GM12878 (cell line): ENCODE results near the gene GPT2. TPM values are rescaled to one million over a fixed set of nuclear protein-coding genes. Genes with fewer than 3 reads are reported as not detected.

Source experiments
- ATAC-seq: fragments of 200-7000 bp; cut with Tn5 transposase; 3 replicates; pipeline ENCODE4 v1.9.1; 2020; ENCODE audit warnings: mild to moderate bottlenecking, moderate library complexity
- BruUV-seq: library from RNA; stranded (reverse); fragments of 400-500 nt; replicated peaks from 2 replicates; lab custom pipeline; 2021; lab: Mats Ljungman, UMichigan
- CTCF ChIA-PET: fragments of 300-600 bp; sonication (Branson Sonifier 250); formaldehyde crosslinking; extraction: SDS; loops from one replicate; lab custom pipeline; 2021; ENCODE audit warnings: inconsistent platforms; lab: Yijun Ruan, JAX
- POLR2A ChIA-PET: fragments of 350-600 bp; formaldehyde crosslinking; extraction: SDS; loops from one replicate; lab custom pipeline; 2021; ENCODE audit warnings: inconsistent platforms; lab: Charles Lee
- RAD21 ChIA-PET: fragments of 300-600 bp; sonication (Branson Sonifier 250); formaldehyde crosslinking; loops from one replicate; lab custom pipeline; 2023; ENCODE audit warnings: antibody characterized with exemption; ENCODE audit not compliant: unreplicated experiment; lab: Charles Lee
- SMC1A ChIA-PET: fragments of 300-600 bp; sonication (Branson Sonifier 250); formaldehyde crosslinking; loops from one replicate; lab custom pipeline; 2023; ENCODE audit not compliant: unreplicated experiment, uncharacterized antibody; lab: Charles Lee
- DNase-seq: peaks from one replicate; pipeline ENCODE4 v3.0.0-alpha.2; 2011; ENCODE audit warnings: low read depth, low spot score
- FAIRE-seq: peaks from 3 replicates; lab custom pipeline; 2011; peaks lifted over from hg19 to GRCh38; lab: Jason Lieb, UNC
- H2AFZ ChIP-seq: 2 replicates; pipeline ENCODE4 v1.6.0; 2011; ENCODE audit warnings: low read depth, low read length, control low read depth; ENCODE audit not compliant: control insufficient read depth
- H3K27ac ChIP-seq: 2 replicates; pipeline ENCODE4 v1.5.1; 2011; ENCODE audit warnings: control low read depth; ENCODE audit not compliant: control insufficient read depth, insufficient read depth
- H3K27me3 ChIP-seq, 2 experiments: replicated peaks in 1 of 2; 2 replicates each; pipeline versions ENCODE4 v1.6.0 to v1.6.1; 2011; ENCODE audit warnings: low read length in 1 of 2; ENCODE audit not compliant: control insufficient read depth in 2 of 2, insufficient read depth in 2 of 2
- H3K36me3 ChIP-seq, 2 experiments: 2 replicates each; pipeline ENCODE4 v1.5.1; 2011; ENCODE audit warnings: low read length in 1 of 2; ENCODE audit not compliant: control insufficient read depth in 2 of 2, insufficient read depth in 2 of 2
- H3K4me1 ChIP-seq: 2 replicates; pipeline ENCODE4 v1.6.1; 2011; ENCODE audit warnings: mild to moderate bottlenecking, low read length, moderate library complexity, mixed read lengths; ENCODE audit not compliant: control insufficient read depth, insufficient read depth
- H3K4me2 ChIP-seq: 2 replicates; pipeline ENCODE4 v1.6.0; 2011; ENCODE audit warnings: control low read depth; ENCODE audit not compliant: control insufficient read depth, insufficient read depth
- H3K4me3 ChIP-seq: fragments of 200-600 bp; sonication (generic); 2 replicates; pipeline ENCODE4 v1.5.1; 2016
- H3K79me2 ChIP-seq: 2 replicates; pipeline ENCODE4 v1.6.0; 2011; ENCODE audit warnings: low read length; ENCODE audit not compliant: control insufficient read depth, insufficient read depth
- H3K9ac ChIP-seq: 2 replicates; pipeline ENCODE4 v1.8.0; 2011; ENCODE audit warnings: low read length, control low read depth, mixed read lengths; ENCODE audit not compliant: control insufficient read depth, insufficient read depth
- H3K9me3 ChIP-seq: replicated peaks from 3 replicates; pipeline ENCODE4 v1.5.1; 2011; ENCODE audit warnings: mild to moderate bottlenecking, low read length; ENCODE audit not compliant: control insufficient read depth, insufficient read depth
- H4K20me1 ChIP-seq: 2 replicates; pipeline ENCODE4 v1.6.0; 2011; ENCODE audit not compliant: control insufficient read depth, insufficient read depth
- ETV6 ChIP-seq, 2 experiments: fragments of 450-650 bp in 1 of 2; IDR thresholded peaks in 1 of 2; conservative IDR thresholded peaks in 1 of 2; 2 replicates each; pipeline ENCODE4 v1.6.1; 2014; ENCODE audit warnings: antibody characterized with exemption in 1 of 2, borderline replicate concordance in 1 of 2, low read depth in 1 of 2, mild to moderate bottlenecking in 1 of 2, moderate library complexity in 1 of 2
- JUNB ChIP-seq: IDR thresholded peaks from 2 replicates; pipeline ENCODE4 v1.6.1; 2016; ENCODE audit warnings: antibody characterized with exemption, mild to moderate bottlenecking
- KDM1A ChIP-seq: fragments of 200-600 bp; sonication (generic); IDR thresholded peaks from 2 replicates; pipeline ENCODE4 v1.6.1; 2016; ENCODE audit warnings: borderline replicate concordance
- MYC ChIP-seq: IDR thresholded peaks from 2 replicates; pipeline ENCODE4 v1.6.1; 2011; ENCODE audit warnings: mild to moderate bottlenecking, low read length, moderate library complexity, inconsistent platforms; ENCODE audit not compliant: insufficient read depth, insufficient replicate concordance, insufficient read length, severe bottlenecking
- PML ChIP-seq: IDR thresholded peaks from 2 replicates; pipeline ENCODE4 v1.6.1; 2012; ENCODE audit warnings: low read length, inconsistent platforms
- RELA ChIP-seq: fragments of 450-650 bp; IDR thresholded peaks from 2 replicates; pipeline ENCODE4 v1.8.0; 2014; ENCODE audit warnings: borderline replicate concordance; ENCODE audit not compliant: partially characterized antibody
- RUNX3 ChIP-seq: IDR thresholded peaks from 2 replicates; pipeline ENCODE4 v1.6.1; 2012; ENCODE audit warnings: low read length, inconsistent platforms
- SRF ChIP-seq, 2 experiments: IDR thresholded peaks; 2 replicates each; pipeline ENCODE4 v1.6.1; 2011; ENCODE audit warnings: low read depth in 2 of 2, low read length in 2 of 2, mild to moderate bottlenecking in 1 of 2, moderate library complexity in 1 of 2
- WGBS: methylation state at CpG from one replicate; pipeline ENCODE4 v1.1.6; 2016; ENCODE audit warnings: low lambda C conversion rate; ENCODE audit not compliant: insufficient replicate concordance, insufficient coverage; ENCODE audit errors: missing lambda C conversion rate; 5-methylcytosine and 5-hydroxymethylcytosine counted together
- in situ Hi-C: fragments of 300-500 bp; cut with MboI; formaldehyde crosslinking; loops from 9 replicates; pipeline ENCODE4 v1.14.3; 2018; ENCODE audit warnings: mixed read lengths
- intact Hi-C: fragments of 100-400 bp; cut with micrococcal nuclease; formaldehyde crosslinking; loops from one replicate; pipeline ENCODE4 v1.14.2; 2022; ENCODE audit not compliant: unreplicated experiment
- polyA plus RNA-seq, 11 experiments: library from polyadenylated mRNA; depleted of rRNA in 4 of 11; unstranded in 6 of 11; stranded (reverse) in 5 of 11; fragments of >200 nt; fragmentation: Nextera tagmentation in 4 of 11; fragmentation: Illumina TruSeq in 1 of 11; extraction: Ambion mirVana in 4 of 11; extraction: Trizol in 1 of 11; gene quantifications; 1 replicate in 1 of 11; 2 replicates in 10 of 11; pipeline versions ENCODE4 v1.2.1 to v1.2.3, GENCODE V29; 2011 to 2016; ENCODE audit warnings: inconsistent platforms in 2 of 11, missing spikeins in 2 of 11, low read depth in 1 of 11
- total RNA-seq, 4 experiments: library from RNA; depleted of rRNA in 3 of 4; stranded (reverse); fragments of >200 nt in 3 of 4; fragmentation: Illumina TruSeq in 1 of 4; extraction: Trizol in 1 of 4; gene quantifications; 2 replicates each; pipeline versions ENCODE4 v1.2.1 to v1.2.3, GENCODE V29; 2013 to 2021
- TF ChIP-seq, protein P1 (sequence below), 3 experiments: IDR thresholded peaks in 2 of 3; conservative IDR thresholded peaks in 1 of 3; 2 replicates each; pipeline ENCODE4 v1.5.1; 2011; ENCODE audit warnings: low read depth in 3 of 3, low read length in 3 of 3, mild to moderate bottlenecking in 3 of 3, control low read depth in 2 of 3, moderate library complexity in 2 of 3, inconsistent platforms in 1 of 3, mixed read lengths in 1 of 3; ENCODE audit not compliant: control insufficient read depth in 2 of 3, insufficient read depth in 1 of 3; ENCODE audit errors: extremely low read depth in 1 of 3
- TF ChIP-seq, protein P2 (sequence below): fragments of 450-650 bp; IDR thresholded peaks from 2 replicates; pipeline ENCODE4 v1.6.1; 2016; ENCODE audit warnings: mild to moderate bottlenecking

Gene GPT2
- total and polyA plus RNA-seq, 10 of the 15 experiments (the other 5 are each of a cell fraction or from before 2014, with no cell fraction given), result 0.45 to 9.9 (median 4.3) TPM

DNA sequence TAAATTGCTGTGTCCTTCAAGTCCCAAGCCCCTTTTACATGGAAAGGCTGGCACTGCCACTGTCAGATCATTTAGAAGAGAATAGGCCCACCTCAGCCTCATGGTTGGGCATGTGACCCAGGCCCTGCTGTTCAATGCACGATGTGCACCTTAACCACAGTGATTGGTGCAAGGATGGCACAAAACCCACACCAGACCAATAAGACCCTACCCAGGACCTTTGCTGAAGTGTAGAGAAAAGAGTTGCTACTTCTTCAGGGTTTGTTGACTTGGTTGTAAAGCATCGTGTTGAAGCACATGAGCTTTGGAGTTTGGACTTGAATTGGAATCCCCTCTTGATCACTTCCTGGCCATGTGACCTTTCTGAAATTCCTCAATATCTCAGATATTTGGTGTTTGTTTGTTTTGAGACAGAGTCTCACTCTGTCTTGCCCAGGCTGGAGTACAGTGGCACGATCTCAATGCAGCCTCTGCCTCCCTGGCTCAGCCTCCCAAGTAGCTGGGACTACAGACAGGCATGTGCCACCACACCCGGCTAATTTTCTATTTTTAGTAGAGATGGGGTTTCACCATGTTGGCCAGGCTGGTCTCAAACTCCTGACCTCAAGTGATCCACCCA, 64.5 kb downstream of the GPT2 start (continued):
- TF ChIP-seq, protein P1, sequence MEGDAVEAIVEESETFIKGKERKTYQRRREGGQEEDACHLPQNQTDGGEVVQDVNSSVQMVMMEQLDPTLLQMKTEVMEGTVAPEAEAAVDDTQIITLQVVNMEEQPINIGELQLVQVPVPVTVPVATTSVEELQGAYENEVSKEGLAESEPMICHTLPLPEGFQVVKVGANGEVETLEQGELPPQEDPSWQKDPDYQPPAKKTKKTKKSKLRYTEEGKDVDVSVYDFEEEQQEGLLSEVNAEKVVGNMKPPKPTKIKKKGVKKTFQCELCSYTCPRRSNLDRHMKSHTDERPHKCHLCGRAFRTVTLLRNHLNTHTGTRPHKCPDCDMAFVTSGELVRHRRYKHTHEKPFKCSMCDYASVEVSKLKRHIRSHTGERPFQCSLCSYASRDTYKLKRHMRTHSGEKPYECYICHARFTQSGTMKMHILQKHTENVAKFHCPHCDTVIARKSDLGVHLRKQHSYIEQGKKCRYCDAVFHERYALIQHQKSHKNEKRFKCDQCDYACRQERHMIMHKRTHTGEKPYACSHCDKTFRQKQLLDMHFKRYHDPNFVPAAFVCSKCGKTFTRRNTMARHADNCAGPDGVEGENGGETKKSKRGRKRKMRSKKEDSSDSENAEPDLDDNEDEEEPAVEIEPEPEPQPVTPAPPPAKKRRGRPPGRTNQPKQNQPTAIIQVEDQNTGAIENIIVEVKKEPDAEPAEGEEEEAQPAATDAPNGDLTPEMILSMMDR (IDR thresholded peaks at IDR 0.05 in 2 of 3, conservative IDR thresholded peaks at IDR 0.05 in 1 of 3; ENCODE audit: control insufficient read depth in 2 of 3, extremely low read depth in 1 of 3, insufficient read depth in 1 of 3, low read depth in 3 of 3, low read length in 3 of 3), result no peak
- no peak for TF ChIP-seq ETV6 (conservative IDR thresholded peaks at IDR 0.05 in 1 of 2, IDR thresholded peaks at IDR 0.05 in 1 of 2; ENCODE audit: borderline replicate concordance in 1 of 2, low read depth in 1 of 2)
- no peak for TF ChIP-seq RELA
- TF ChIP-seq PML, result no peak
- no peak for TF ChIP-seq MYC
- TF ChIP-seq, all 136 proteins: peak for 0

DNA sequence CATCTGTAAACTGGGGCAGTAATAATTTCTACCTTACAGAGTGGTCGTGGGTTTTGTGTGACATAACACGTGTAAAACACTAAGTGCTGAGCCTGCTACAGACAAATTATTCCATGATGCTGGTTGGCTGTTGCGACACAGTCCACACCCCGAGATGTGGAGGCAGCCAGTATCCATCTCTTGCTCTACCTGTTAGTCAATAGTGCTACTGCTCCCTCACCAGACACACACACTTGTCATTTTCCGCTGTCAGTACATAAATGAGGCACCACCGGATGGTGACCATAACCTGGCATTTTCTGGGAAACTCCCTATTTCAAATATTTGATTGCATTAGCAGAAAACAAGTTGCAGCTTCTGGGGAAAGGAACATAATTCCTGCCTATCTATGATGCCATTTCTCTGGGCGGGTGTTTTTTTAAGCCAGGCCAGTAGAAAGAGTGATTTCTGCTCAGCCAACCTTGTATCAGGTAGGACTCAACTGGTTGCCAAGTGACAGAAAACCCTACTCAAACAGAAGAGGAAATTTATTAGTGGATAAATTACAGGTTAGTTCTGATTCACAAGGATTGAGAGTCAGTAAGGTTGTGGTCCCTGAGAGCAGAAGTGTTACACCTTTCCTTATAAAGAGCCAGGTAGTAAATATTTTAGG, 65.2 kb downstream of the GPT2 start:
- in situ Hi-C loops (no loop called here), intact Hi-C loops (loop anchor here (1.0 to 10.0 kb wide), 3 partner anchors 67 to 1105 kb away; no protein-coding TSS in a partner anchor)
- H3K9me3 ChIP-seq, result no peaks in the 10 kb centered on the region
- H3K36me3 ChIP-seq, result no peaks in the 10 kb centered on the region; a peak in 1 of 4 replicates
- no peak overlapping the region for H3K4me3 ChIP-seq
- no peaks in the 10 kb centered on the region for H3K79me2 ChIP-seq
- DNase-seq (no peak), ATAC-seq (peak; percentile 85), FAIRE-seq (no peak)
- CTCF ChIA-PET, result interaction anchor here (0.9 to 3.6 kb wide), 14 partner anchors 10 to 1215 kb away, joined by 3 to 23 read pairs (median 6); partner anchors contain the start of gene DNAJA2
- H3K27me3 ChIP-seq, result no peaks in the 10 kb centered on the region
- H3K9ac ChIP-seq, result no peak overlapping the region
- WGBS, result 16% methylated on average over 7 of the region's 7 CpGs
- H2AFZ ChIP-seq, result peak overlapping the region; percentile 11; the same call in 1 of the 2 replicates
- no peak overlapping the region for H3K27ac ChIP-seq
- BruUV-seq, result no TSS peak
- H3K4me1 ChIP-seq, result peaks cover 5% of the 10 kb centered on the region; the same call in 1 of the 2 replicates
- H4K20me1 ChIP-seq, result no peaks in the 10 kb centered on the region
- POLR2A ChIA-PET, result interaction anchor here (0.6 kb wide), 3 partner anchors 191 to 637 kb away, joined by 3 to 4 read pairs (median 3); no protein-coding TSS in a partner anchor
- no peak overlapping the region for H3K4me2 ChIP-seq
- SMC1A ChIA-PET, result interaction anchor here (0.9 to 4.8 kb wide), 12 partner anchors 13 to 1217 kb away, joined by 3 to 19 read pairs (median 6); partner anchors contain the start of genes ITFG1, NETO2 and PHKB
- RAD21 ChIA-PET, result interaction anchor here (0.8 to 3.1 kb wide), 9 partner anchors 29 to 1215 kb away, joined by 3 to 14 read pairs (median 6); partner anchors contain the start of gene NETO2
- peak; percentile 72 to 95 for TF ChIP-seq SRF (IDR thresholded peaks at IDR 0.05; ENCODE audit: low read depth in 2 of 2, low read length in 2 of 2)
- TF ChIP-seq, protein P2, sequence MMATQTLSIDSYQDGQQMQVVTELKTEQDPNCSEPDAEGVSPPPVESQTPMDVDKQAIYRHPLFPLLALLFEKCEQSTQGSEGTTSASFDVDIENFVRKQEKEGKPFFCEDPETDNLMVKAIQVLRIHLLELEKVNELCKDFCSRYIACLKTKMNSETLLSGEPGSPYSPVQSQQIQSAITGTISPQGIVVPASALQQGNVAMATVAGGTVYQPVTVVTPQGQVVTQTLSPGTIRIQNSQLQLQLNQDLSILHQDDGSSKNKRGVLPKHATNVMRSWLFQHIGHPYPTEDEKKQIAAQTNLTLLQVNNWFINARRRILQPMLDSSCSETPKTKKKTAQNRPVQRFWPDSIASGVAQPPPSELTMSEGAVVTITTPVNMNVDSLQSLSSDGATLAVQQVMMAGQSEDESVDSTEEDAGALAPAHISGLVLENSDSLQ, result 0 out of 2 replicates have a peak, but pooled peaks have one; percentile 14
- peak; percentile 57 for TF ChIP-seq JUNB
- no peak for TF ChIP-seq KDM1A
- TF ChIP-seq RUNX3, result peak; percentile 8; the same call in 1 of the 2 replicates
